HCT116 (cell line): Measurements from ENCODE around the gene ZNF775. TPM values are rescaled to one million over a fixed set of nuclear protein-coding genes. Genes with fewer than 3 reads are reported as not detected.

Source experiments
- ATAC-seq: fragments of 200-7000 bp; cut with Tn5 transposase; 2 replicates; pipeline ENCODE4 v1.9.1; 2020; ENCODE audit warnings: mild to moderate bottlenecking, moderate library complexity
- BruUV-seq: library from RNA; stranded (reverse); fragments of 400-500 nt; replicated peaks from 2 replicates; lab custom pipeline; 2021; lab: Mats Ljungman, UMichigan
- CTCF ChIA-PET: fragments of 300-600 bp; sonication (Branson Sonifier 250); formaldehyde crosslinking; loops from one replicate; lab custom pipeline; 2021; ENCODE audit warnings: antibody characterized with exemption; lab: Charles Lee
- POLR2A ChIA-PET: fragments of 300-600, 350-600 bp; sonication (Branson Sonifier 250); formaldehyde crosslinking; loops from one replicate; lab custom pipeline; 2021; ENCODE audit warnings: antibody characterized with exemption; lab: Charles Lee
- RAD21 ChIA-PET, 2 experiments: fragments of 300-600 bp; sonication (Branson Sonifier 250); formaldehyde crosslinking; loops; one replicate each; lab custom pipeline; 2023; ENCODE audit warnings: low total read pairs in 2 of 2; ENCODE audit not compliant: uncharacterized antibody in 2 of 2, unreplicated experiment in 2 of 2, low non-redundant PET in 1 of 2; lab: Charles Lee
- DNase-seq: peaks from one replicate; pipeline ENCODE4 v3.0.0-alpha.2; 2010; ENCODE audit warnings: low read depth, low spot score
- H2AFZ ChIP-seq: fragments of 200-600 bp; shearing (Covaris generic), sonication (generic); 2 replicates; pipeline ENCODE4 v1.6.1; 2017; ENCODE audit warnings: low read depth, mixed run types, mixed read lengths, antibody characterized with exemption, low read length; ENCODE audit not compliant: poor library complexity, severe bottlenecking
- H3K27ac ChIP-seq: 2 replicates; pipeline ENCODE4 v1.5.1; 2012; ENCODE audit warnings: low read depth, low read length
- H3K27me3 ChIP-seq: fragments of 200-600 bp; sonication (generic); 2 replicates; pipeline ENCODE4 v1.6.1; 2016; ENCODE audit warnings: mixed run types, low read length, mixed read lengths; ENCODE audit not compliant: insufficient read depth
- H3K36me3 ChIP-seq, 2 experiments: fragments of 200-500 bp in 1 of 2; fragments of 200-600 bp in 1 of 2; sonication (Bioruptor generic) in 1 of 2; sonication (generic) in 1 of 2; 2 replicates each; pipeline versions ENCODE4 v1.5.1 to v1.6.1; 2014 to 2016; ENCODE audit warnings: low read length in 2 of 2, inconsistent platforms in 1 of 2, mixed read lengths in 1 of 2, mixed run types in 1 of 2; ENCODE audit not compliant: insufficient read depth in 2 of 2, control insufficient read depth in 1 of 2
- H3K4me1 ChIP-seq, 2 experiments: fragments of 200-600 bp in 1 of 2; sonication (generic) in 1 of 2; 2 replicates each; pipeline versions ENCODE4 v1.5.1 to v1.6.1; 2012 to 2017; ENCODE audit warnings: low read length in 2 of 2, inconsistent platforms in 1 of 2, mild to moderate bottlenecking in 1 of 2, mixed read lengths in 1 of 2, mixed run types in 1 of 2, moderate library complexity in 1 of 2; ENCODE audit not compliant: insufficient read depth in 2 of 2, control insufficient read depth in 1 of 2
- H3K4me2 ChIP-seq: fragments of 200-600 bp; sonication (generic); 2 replicates; pipeline ENCODE4 v1.6.1; 2017; ENCODE audit warnings: mixed run types, low read length, mixed read lengths
- H3K4me3 ChIP-seq, 2 experiments: fragments of 200-600 bp in 1 of 2; sonication (generic) in 1 of 2; replicated peaks in 1 of 2; 2 replicates each; pipeline ENCODE4 v1.5.1; 2011 to 2016; ENCODE audit warnings: low read length in 2 of 2, control low read depth in 1 of 2, low read depth in 1 of 2, mild to moderate bottlenecking in 1 of 2, mixed read lengths in 1 of 2, mixed run types in 1 of 2
- H3K79me2 ChIP-seq: fragments of 200-600 bp; sonication (generic); 2 replicates; pipeline ENCODE4 v1.6.1; 2017; ENCODE audit warnings: mild to moderate bottlenecking, mixed run types, low read length, moderate library complexity, mixed read lengths; ENCODE audit not compliant: insufficient read depth
- H3K9ac ChIP-seq: fragments of 200-600 bp; sonication (generic); 2 replicates; pipeline ENCODE4 v1.6.1; 2016; ENCODE audit warnings: low read length, mixed read lengths
- H3K9me2 ChIP-seq: fragments of 200-600 bp; sonication (generic), shearing (Covaris generic); 2 replicates; pipeline ENCODE4 v1.6.1; 2017; ENCODE audit warnings: mixed run types, mild to moderate bottlenecking, moderate library complexity; ENCODE audit not compliant: insufficient read depth
- H3K9me3 ChIP-seq, 2 experiments: fragments of 200-500 bp in 1 of 2; fragments of 200-600 bp in 1 of 2; sonication (Bioruptor generic) in 1 of 2; sonication (generic) in 1 of 2; 2 replicates each; pipeline ENCODE4 v1.6.1; 2014 to 2017; ENCODE audit warnings: low read length in 2 of 2, mixed read lengths in 2 of 2, inconsistent platforms in 1 of 2, low read depth in 1 of 2, mild to moderate bottlenecking in 1 of 2, mixed run types in 1 of 2, moderate library complexity in 1 of 2; ENCODE audit not compliant: control insufficient read depth in 1 of 2, insufficient read depth in 1 of 2
- H4K20me1 ChIP-seq: fragments of 200-600 bp; sonication (generic), shearing (Covaris generic); 2 replicates; pipeline ENCODE4 v1.6.1; 2017; ENCODE audit warnings: mixed run types, mild to moderate bottlenecking, moderate library complexity; ENCODE audit not compliant: insufficient read depth
- CEBPB ChIP-seq: IDR thresholded peaks from 2 replicates; pipeline ENCODE4 v1.6.1; 2012; ENCODE audit warnings: low read depth
- ELF1 ChIP-seq: IDR thresholded peaks from 2 replicates; pipeline ENCODE4 v1.6.1; 2012; ENCODE audit warnings: low read depth, borderline replicate concordance
- JUND ChIP-seq: IDR thresholded peaks from 2 replicates; pipeline ENCODE4 v1.6.1; 2012
- POLR2A ChIP-seq: IDR thresholded peaks from 2 replicates; pipeline ENCODE4 v1.7.0; 2011; ENCODE audit warnings: borderline replicate concordance; ENCODE audit not compliant: insufficient read depth, insufficient read length; ENCODE audit errors: extremely low read depth
- SIN3A ChIP-seq: IDR thresholded peaks from 2 replicates; pipeline ENCODE4 v1.6.1; 2012; ENCODE audit warnings: low read depth
- SRF ChIP-seq: IDR thresholded peaks from 2 replicates; pipeline ENCODE4 v1.6.1; 2012; ENCODE audit warnings: low read depth
- TCF7L2 ChIP-seq: IDR thresholded peaks from 2 replicates; pipeline ENCODE4 v1.7.0; 2011; ENCODE audit warnings: borderline replicate concordance, inconsistent platforms; ENCODE audit not compliant: insufficient read depth, insufficient read length; ENCODE audit errors: extremely low read depth
- YY1 ChIP-seq: IDR thresholded peaks from 2 replicates; pipeline ENCODE4 v1.6.1; 2011; ENCODE audit warnings: low read length, low read depth, moderate library complexity, mild to moderate bottlenecking; ENCODE audit not compliant: insufficient replicate concordance; ENCODE audit errors: extremely low read depth
- ZNF274 ChIP-seq: fragments of 200-500 bp; sonication (Bioruptor generic); IDR thresholded peaks from 2 replicates; pipeline ENCODE4 v1.6.1; 2014; ENCODE audit warnings: mild to moderate bottlenecking, low read depth, low read length, inconsistent platforms
- intact Hi-C: fragments of 100-400 bp; cut with micrococcal nuclease; formaldehyde crosslinking; loops from 2 replicates; pipeline ENCODE4 v1.10.0; 2022
- total RNA-seq: library from RNA; stranded (reverse); gene quantifications from one replicate; pipeline ENCODE4 v1.2.1, GENCODE V29; 2021; ENCODE audit not compliant: unreplicated experiment
- TF ChIP-seq, protein P1 (sequence below): IDR thresholded peaks from 2 replicates; pipeline ENCODE4 v1.6.1; 2012; ENCODE audit warnings: low read depth

Gene ZNF775
- total RNA-seq, 1 experiment from 2014 or later: 4.5 TPM

GRCh38 chr7:150399421-150400007 is 20.4 kb downstream of the ZNF775 start:
- H3K4me3 ChIP-seq: no peak overlapping the region
- CTCF ChIA-PET: no interaction called here
- no peak overlapping the region for H3K9ac ChIP-seq
- ATAC-seq: peak; percentile 5; the same call in 1 of the 2 replicates
- RAD21 ChIA-PET: no interaction called here
- TF ChIP-seq YY1: no peak
- TF ChIP-seq SIN3A: no peak
- no peak for TF ChIP-seq POLR2A
- no peak for TF ChIP-seq ZNF274
- no peak for TF ChIP-seq SRF
- TF ChIP-seq ELF1: no peak
- no peak for TF ChIP-seq JUND
- no peak for TF ChIP-seq CEBPB
- TF ChIP-seq, protein P1, sequence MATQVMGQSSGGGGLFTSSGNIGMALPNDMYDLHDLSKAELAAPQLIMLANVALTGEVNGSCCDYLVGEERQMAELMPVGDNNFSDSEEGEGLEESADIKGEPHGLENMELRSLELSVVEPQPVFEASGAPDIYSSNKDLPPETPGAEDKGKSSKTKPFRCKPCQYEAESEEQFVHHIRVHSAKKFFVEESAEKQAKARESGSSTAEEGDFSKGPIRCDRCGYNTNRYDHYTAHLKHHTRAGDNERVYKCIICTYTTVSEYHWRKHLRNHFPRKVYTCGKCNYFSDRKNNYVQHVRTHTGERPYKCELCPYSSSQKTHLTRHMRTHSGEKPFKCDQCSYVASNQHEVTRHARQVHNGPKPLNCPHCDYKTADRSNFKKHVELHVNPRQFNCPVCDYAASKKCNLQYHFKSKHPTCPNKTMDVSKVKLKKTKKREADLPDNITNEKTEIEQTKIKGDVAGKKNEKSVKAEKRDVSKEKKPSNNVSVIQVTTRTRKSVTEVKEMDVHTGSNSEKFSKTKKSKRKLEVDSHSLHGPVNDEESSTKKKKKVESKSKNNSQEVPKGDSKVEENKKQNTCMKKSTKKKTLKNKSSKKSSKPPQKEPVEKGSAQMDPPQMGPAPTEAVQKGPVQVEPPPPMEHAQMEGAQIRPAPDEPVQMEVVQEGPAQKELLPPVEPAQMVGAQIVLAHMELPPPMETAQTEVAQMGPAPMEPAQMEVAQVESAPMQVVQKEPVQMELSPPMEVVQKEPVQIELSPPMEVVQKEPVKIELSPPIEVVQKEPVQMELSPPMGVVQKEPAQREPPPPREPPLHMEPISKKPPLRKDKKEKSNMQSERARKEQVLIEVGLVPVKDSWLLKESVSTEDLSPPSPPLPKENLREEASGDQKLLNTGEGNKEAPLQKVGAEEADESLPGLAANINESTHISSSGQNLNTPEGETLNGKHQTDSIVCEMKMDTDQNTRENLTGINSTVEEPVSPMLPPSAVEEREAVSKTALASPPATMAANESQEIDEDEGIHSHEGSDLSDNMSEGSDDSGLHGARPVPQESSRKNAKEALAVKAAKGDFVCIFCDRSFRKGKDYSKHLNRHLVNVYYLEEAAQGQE: no peak
- TF ChIP-seq TCF7L2: no peak
- H3K9me2 ChIP-seq: no peaks in the 10 kb centered on the region
- peak overlapping the region; percentile 63 for H3K4me2 ChIP-seq
- DNase-seq: no peak
- H3K79me2 ChIP-seq: no peaks in the 10 kb centered on the region
- no peak overlapping the region for H2AFZ ChIP-seq
- H3K36me3 ChIP-seq: no peaks in the 10 kb centered on the region
- H3K27ac ChIP-seq: no peak overlapping the region
- no peaks in the 10 kb centered on the region for H4K20me1 ChIP-seq
- BruUV-seq: no TSS peak
- intact Hi-C loops: loop anchor here (5.0 kb wide), 1 partner anchor 32 kb away; the partner anchor contains the start of gene REPIN1
- POLR2A ChIA-PET: no interaction called here
- H3K27me3 ChIP-seq: no peaks in the 10 kb centered on the region
- H3K9me3 ChIP-seq: no peaks in the 10 kb centered on the region
- peaks cover 22 to 32% of the 10 kb centered on the region in 2 experiments for H3K4me1 ChIP-seq
